K562 (cell line): ENCODE measurements around the gene TSC1. TPM values are rescaled to one million over a fixed set of nuclear protein-coding genes. Genes with fewer than 3 reads are reported as not detected.

Experiments
- ATAC-seq: fragments of 200-7000 bp; cut with Tn5 transposase; 3 replicates; pipeline ENCODE4 v1.9.1; 2020; ENCODE audit warnings: moderate library complexity
- BruUV-seq: library from RNA; stranded (reverse); fragments of 400-500 nt; replicated peaks from 2 replicates; lab custom pipeline; 2021; lab: Mats Ljungman, UMichigan
- CTCF ChIA-PET: fragments of 300-600 bp; formaldehyde crosslinking; extraction: SDS; loops from one replicate; lab custom pipeline; 2021; ENCODE audit warnings: low intra/inter-chr PET ratio; lab: Yijun Ruan, JAX
- POLR2A ChIA-PET: fragments of 300-600, 350-650 bp; sonication (Branson Sonifier 250); formaldehyde crosslinking; extraction: SDS; loops from one replicate; lab custom pipeline; 2021; ENCODE audit warnings: antibody characterized with exemption, inconsistent platforms; lab: Yijun Ruan, JAX
- DNase-seq, 4 experiments: peaks; one replicate each; pipeline versions ENCODE4 v3.0.0 to v3.0.0-alpha.2; 2011 to 2018; ENCODE audit warnings: low spot score in 3 of 4, mixed read lengths in 3 of 4; ENCODE audit errors: extremely low read depth in 1 of 4
- FAIRE-seq: peaks from 2 replicates; lab custom pipeline; 2011; peaks lifted over from hg19 to GRCh38; lab: Jason Lieb, UNC
- H2AFZ ChIP-seq: 2 replicates; pipeline ENCODE4 v1.6.0; 2011; ENCODE audit warnings: low read depth, low read length, control low read depth, inconsistent platforms
- H3K27ac ChIP-seq: fragments of 200-600 bp; 3 replicates; pipeline ENCODE4 v1.8.0; 2011; ENCODE audit warnings: low read depth, mild to moderate bottlenecking, control low read depth, inconsistent platforms, low read length, moderate library complexity, mixed read lengths; ENCODE audit errors: extremely low read depth
- H3K27me3 ChIP-seq, 2 experiments: fragments of 300-600 bp in 1 of 2; 2 replicates in 1 of 2; 3 replicates in 1 of 2; pipeline versions ENCODE4 v1.6.0 to v1.8.0; 2011; ENCODE audit warnings: inconsistent platforms in 2 of 2, low read length in 2 of 2, mild to moderate bottlenecking in 1 of 2, mixed read lengths in 1 of 2, moderate library complexity in 1 of 2; ENCODE audit not compliant: control insufficient read depth in 2 of 2, insufficient read depth in 2 of 2
- H3K36me3 ChIP-seq: fragments of 300-600 bp; 3 replicates; pipeline ENCODE4 v1.8.0; 2011; ENCODE audit warnings: mild to moderate bottlenecking, low read length, inconsistent platforms; ENCODE audit not compliant: control insufficient read depth, insufficient read depth
- H3K4me1 ChIP-seq, 2 experiments: fragments of 200-600 bp in 1 of 2; replicated peaks in 1 of 2; 2 replicates in 1 of 2; 3 replicates in 1 of 2; pipeline versions ENCODE4 v1.5.1 to v1.8.0; 2011; ENCODE audit warnings: inconsistent platforms in 2 of 2, low read length in 2 of 2, mild to moderate bottlenecking in 1 of 2, mixed read lengths in 1 of 2, moderate library complexity in 1 of 2; ENCODE audit not compliant: control insufficient read depth in 2 of 2, insufficient read depth in 2 of 2
- H3K4me2 ChIP-seq: 2 replicates; pipeline ENCODE4 v1.6.1; 2011; ENCODE audit warnings: low read length, control low read depth, inconsistent platforms, mixed read lengths; ENCODE audit not compliant: insufficient read depth
- H3K4me3 ChIP-seq: fragments of 200-600 bp; sonication (generic), shearing (Covaris generic); 2 replicates; pipeline ENCODE4 v1.5.1; 2016; ENCODE audit warnings: control low read depth, inconsistent platforms
- H3K79me2 ChIP-seq: fragments of 200-600 bp; 3 replicates; pipeline ENCODE4 v1.8.0; 2011; ENCODE audit warnings: low read length, inconsistent platforms; ENCODE audit not compliant: control insufficient read depth, insufficient read depth
- H3K9ac ChIP-seq, 2 experiments: 2 replicates each; pipeline versions ENCODE4 v1.6.0 to v1.6.1; 2011; ENCODE audit warnings: low read depth in 2 of 2, low read length in 2 of 2, control low read depth in 1 of 2, inconsistent platforms in 1 of 2, mild to moderate bottlenecking in 1 of 2, mixed read lengths in 1 of 2; ENCODE audit not compliant: insufficient read depth in 1 of 2
- H3K9me1 ChIP-seq: one replicate; pipeline ENCODE4 v1.6.0; 2011; ENCODE audit warnings: inconsistent platforms, mild to moderate bottlenecking, low read length, moderate library complexity; ENCODE audit not compliant: control insufficient read depth, insufficient read depth
- H3K9me3 ChIP-seq: replicated peaks from 2 replicates; pipeline ENCODE4 v1.5.1; 2011; ENCODE audit warnings: low read depth, low read length, inconsistent platforms; ENCODE audit not compliant: control insufficient read depth, insufficient read depth
- H4K20me1 ChIP-seq: replicated peaks from 2 replicates; pipeline ENCODE4 v1.6.1; 2011; ENCODE audit warnings: low read length, inconsistent platforms, mixed read lengths; ENCODE audit not compliant: control insufficient read depth, insufficient read depth
- ATF7 ChIP-seq: fragments of 450-650 bp; IDR thresholded peaks from 2 replicates; pipeline ENCODE4 v1.7.1; 2014; ENCODE audit warnings: mild to moderate bottlenecking, moderate library complexity
- DACH1 ChIP-seq: fragments of 450-650 bp; IDR thresholded peaks from 2 replicates; pipeline ENCODE4 v1.6.1; 2018; ENCODE audit not compliant: partially characterized antibody
- ETV6 ChIP-seq, 3 experiments: fragments of 150-350 bp in 1 of 3; sonication (generic) in 1 of 3; formaldehyde crosslinking in 1 of 3; IDR thresholded peaks; 2 replicates each; pipeline versions ENCODE4 v1.6.1 to v1.8.0; 2014 to 2022; ENCODE audit warnings: borderline replicate concordance in 2 of 3, low read depth in 2 of 3, antibody characterized with exemption in 1 of 3, low read length in 1 of 3, mild to moderate bottlenecking in 1 of 3, missing genetic modification reagents in 1 of 3
- NR2F6 ChIP-seq: fragments of 450-650 bp; formaldehyde crosslinking; IDR thresholded peaks from 2 replicates; pipeline ENCODE4 v1.4.0; 2020; ENCODE audit warnings: mild to moderate bottlenecking
- PRMT5 ChIP-seq: sonication (generic); formaldehyde crosslinking; IDR thresholded peaks from 2 replicates; pipeline ENCODE4 v1.5.0; 2020; ENCODE audit warnings: missing genetic modification reagents
- RBBP5 ChIP-seq: fragments of 200-600 bp; sonication (generic); IDR thresholded peaks from 2 replicates; pipeline ENCODE4 v1.6.1; 2012; ENCODE audit warnings: borderline replicate concordance, mild to moderate bottlenecking, low read length, control low read depth, inconsistent platforms; ENCODE audit not compliant: insufficient read depth, poor library complexity, severe bottlenecking
- RBM14 ChIP-seq: fragments of 200-400 bp; formaldehyde crosslinking; IDR thresholded peaks from 2 replicates; pipeline ENCODE4 v1.6.1; 2018; ENCODE audit warnings: low read depth, mild to moderate bottlenecking, low read length, moderate library complexity, borderline replicate concordance; ENCODE audit not compliant: insufficient read depth
- TARDBP ChIP-seq: fragments of 450-650 bp; IDR thresholded peaks from 2 replicates; pipeline ENCODE4 v1.6.1; 2016
- U2AF1 ChIP-seq: fragments of 200-400 bp; formaldehyde crosslinking; optimal IDR thresholded peaks from 2 replicates; pipeline ENCODE3; 2017; ENCODE audit warnings: mild to moderate bottlenecking, low read depth, low read length, moderate library complexity
- ZFP36 ChIP-seq: fragments of 150-350 bp; IDR thresholded peaks from 2 replicates; pipeline ENCODE4 v1.6.1; 2018; ENCODE audit warnings: low read length, low read depth; ENCODE audit not compliant: partially characterized antibody
- ZNF232 ChIP-seq: sonication (generic); formaldehyde crosslinking; IDR thresholded peaks from 2 replicates; pipeline ENCODE4 v1.8.0; 2022; ENCODE audit warnings: mild to moderate bottlenecking, missing genetic modification reagents
- WGBS: fragments of 100-300 bp; shearing (Covaris generic); methylation state at CpG from one replicate; pipeline ENCODE4 v1.1.6; 2016; ENCODE audit warnings: low coverage, mixed read lengths; ENCODE audit not compliant: insufficient coverage; ENCODE audit errors: missing lambda C conversion rate; 5-methylcytosine and 5-hydroxymethylcytosine counted together
- in situ Hi-C: fragments of 300-500 bp; cut with MboI; formaldehyde crosslinking; loops from 4 replicates; pipeline ENCODE4 v1.15.0; 2018; ENCODE audit warnings: inconsistent platforms, mixed read lengths
- intact Hi-C: fragments of 100-400 bp; cut with micrococcal nuclease; formaldehyde crosslinking; loops from 2 replicates; pipeline ENCODE4 v1.14.2; 2022
- polyA plus RNA-seq, 8 experiments: library from polyadenylated mRNA; depleted of rRNA in 4 of 8; stranded (reverse) in 5 of 8; unstranded in 3 of 8; fragments of >200 nt; fragmentation: Nextera tagmentation in 2 of 8; fragmentation: Illumina TruSeq in 1 of 8; extraction: Ambion mirVana in 2 of 8; extraction: Trizol in 1 of 8; gene quantifications; 2 replicates each; pipeline versions ENCODE4 v1.2.1 to v1.2.3, GENCODE V29; 2011 to 2014; ENCODE audit warnings: inconsistent platforms in 1 of 8, missing spikeins in 1 of 8
- total RNA-seq, 7 experiments: library from RNA; depleted of rRNA in 6 of 7; stranded (reverse); fragments of >200 nt in 6 of 7; fragmentation: Illumina TruSeq in 2 of 7; extraction: Trizol in 2 of 7; gene quantifications; 2 replicates each; pipeline versions ENCODE4 v1.2.1 to v1.2.3, GENCODE V29; 2011 to 2021; ENCODE audit warnings: low replicate concordance in 1 of 7
- TF ChIP-seq, protein P1 (sequence below): fragments of 250-450 bp; sonication (Bioruptor Pico); IDR thresholded peaks from 2 replicates; pipeline ENCODE4 v1.5.0; 2021
- TF ChIP-seq, protein P2 (sequence below): fragments of 450-650 bp; IDR thresholded peaks from one replicate; pipeline ENCODE4 v1.6.1; 2018; ENCODE audit warnings: mild to moderate bottlenecking, moderate library complexity; ENCODE audit not compliant: partially characterized antibody

Gene TSC1
- total and polyA plus RNA-seq, 9 of the 15 experiments (the other 6 are each of a cell fraction or from before 2014, with no cell fraction given): 6.9 to 37.6 (median 18.6) TPM

DNA sequence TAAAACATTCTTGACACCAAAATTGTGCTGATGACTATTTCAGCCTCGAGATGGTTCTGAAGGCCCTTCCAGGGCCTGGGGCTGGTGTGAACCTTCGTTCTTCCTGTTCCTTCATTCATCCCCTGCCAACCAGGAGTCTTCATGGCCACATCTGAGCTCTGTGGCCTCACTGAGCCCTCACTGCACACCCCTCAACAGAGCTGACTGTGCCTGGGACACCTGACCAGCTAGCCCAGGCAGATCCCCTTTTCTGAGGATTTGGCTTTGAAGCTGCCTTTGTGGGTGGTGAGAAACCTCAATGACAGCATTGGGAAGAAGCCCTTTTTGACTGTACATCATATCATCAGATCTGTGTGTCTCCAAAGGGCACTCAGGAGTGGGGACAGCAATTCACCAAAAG lies 80.1 kb downstream of the TSC1 start:
- ATAC-seq (no peak), FAIRE-seq (no peak)
- BruUV-seq: no TSS peak

More for the DNA sequence above, 80.1 kb downstream of the TSC1 start:
- no peak for TF ChIP-seq NR2F6 (CRISPR knock-in tag)
- no peak for TF ChIP-seq RBBP5
- TF ChIP-seq ZNF232 (CRISPR knock-in tag): no peak
- no peak for TF ChIP-seq RBM14
- no peak for TF ChIP-seq PRMT5
- TF ChIP-seq, protein P1, sequence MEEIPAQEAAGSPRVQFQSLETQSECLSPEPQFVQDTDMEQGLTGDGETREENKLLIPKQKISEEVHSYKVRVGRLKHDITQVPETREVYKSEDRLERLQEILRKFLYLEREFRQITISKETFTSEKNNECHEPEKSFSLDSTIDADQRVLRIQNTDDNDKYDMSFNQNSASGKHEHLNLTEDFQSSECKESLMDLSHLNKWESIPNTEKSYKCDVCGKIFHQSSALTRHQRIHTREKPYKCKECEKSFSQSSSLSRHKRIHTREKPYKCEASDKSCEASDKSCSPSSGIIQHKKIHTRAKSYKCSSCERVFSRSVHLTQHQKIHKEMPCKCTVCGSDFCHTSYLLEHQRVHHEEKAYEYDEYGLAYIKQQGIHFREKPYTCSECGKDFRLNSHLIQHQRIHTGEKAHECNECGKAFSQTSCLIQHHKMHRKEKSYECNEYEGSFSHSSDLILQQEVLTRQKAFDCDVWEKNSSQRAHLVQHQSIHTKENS: no peak
- TF ChIP-seq, protein P2, sequence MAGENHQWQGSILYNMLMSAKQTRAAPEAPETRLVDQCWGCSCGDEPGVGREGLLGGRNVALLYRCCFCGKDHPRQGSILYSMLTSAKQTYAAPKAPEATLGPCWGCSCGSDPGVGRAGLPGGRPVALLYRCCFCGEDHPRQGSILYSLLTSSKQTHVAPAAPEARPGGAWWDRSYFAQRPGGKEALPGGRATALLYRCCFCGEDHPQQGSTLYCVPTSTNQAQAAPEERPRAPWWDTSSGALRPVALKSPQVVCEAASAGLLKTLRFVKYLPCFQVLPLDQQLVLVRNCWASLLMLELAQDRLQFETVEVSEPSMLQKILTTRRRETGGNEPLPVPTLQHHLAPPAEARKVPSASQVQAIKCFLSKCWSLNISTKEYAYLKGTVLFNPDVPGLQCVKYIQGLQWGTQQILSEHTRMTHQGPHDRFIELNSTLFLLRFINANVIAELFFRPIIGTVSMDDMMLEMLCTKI: no peak
- no peak for TF ChIP-seq ZFP36
- no peak for TF ChIP-seq TARDBP
- TF ChIP-seq ATF7: no peak
- no peak for TF ChIP-seq ETV6 (IDR thresholded peaks at IDR 0.05; ENCODE audit: borderline replicate concordance in 1 of 2, low read depth in 2 of 2, low read length in 1 of 2)
- no peak for TF ChIP-seq ETV6 (CRISPR knock-in tag; IDR thresholded peaks at IDR 0.05; ENCODE audit: borderline replicate concordance)
- TF ChIP-seq U2AF1: no peak
- no peak for TF ChIP-seq DACH1
- Histone ChIP-seq H3K4me3 (no peak overlapping the region), H3K9ac (no peak overlapping the region), H3K9me3 (no peaks in the 10 kb centered on the region), H3K36me3 (no peaks in the 10 kb centered on the region), H3K27me3 (peaks cover 34 to 74% of the 10 kb centered on the region in 2 experiments), H3K9me1 (no peaks in the 10 kb centered on the region), H3K79me2 (no peaks in the 10 kb centered on the region), H3K4me1 (peaks cover 0 to 2% of the 10 kb centered on the region in 2 experiments; a peak in 2 of 5 replicates), H4K20me1 (no peaks in the 10 kb centered on the region; the same call in 1 of the 2 replicates), H3K27ac (no peak overlapping the region), H3K4me2 (no peak overlapping the region), H2AFZ (no peak overlapping the region)
- 0% methylated on average over 2 of the region's 2 CpGs for WGBS
- ChIA-PET CTCF (no interaction called here), POLR2A (interaction anchor here (0.6 to 1.1 kb wide), 5 partner anchors 15 to 179 kb away, joined by 3 to 4 read pairs (median 3); no protein-coding TSS in a partner anchor)
- no peak for DNase-seq
- intact Hi-C loops (no loop called here), in situ Hi-C loops (no loop called here)
